Activated naive CD8-positive, alpha-beta T cell treated with anti-CD3 and anti-CD28 coated beads, Interleukin-2, amount 50 U/mL, for 16 hours (primary cell): ENCODE measurements around the gene SLC17A7.
"Not testable (repeated sequence)": the region's sequence is repeated elsewhere in the genome, so short reads cannot be mapped to it uniquely, and the experiment has no call there.

Experiments
- DNase-seq: peaks from one replicate; pipeline ENCODE4 v3.0.0-alpha.2; 2020; ENCODE audit warnings: low read depth, low spot score

SLC17A7 gene

DNA sequence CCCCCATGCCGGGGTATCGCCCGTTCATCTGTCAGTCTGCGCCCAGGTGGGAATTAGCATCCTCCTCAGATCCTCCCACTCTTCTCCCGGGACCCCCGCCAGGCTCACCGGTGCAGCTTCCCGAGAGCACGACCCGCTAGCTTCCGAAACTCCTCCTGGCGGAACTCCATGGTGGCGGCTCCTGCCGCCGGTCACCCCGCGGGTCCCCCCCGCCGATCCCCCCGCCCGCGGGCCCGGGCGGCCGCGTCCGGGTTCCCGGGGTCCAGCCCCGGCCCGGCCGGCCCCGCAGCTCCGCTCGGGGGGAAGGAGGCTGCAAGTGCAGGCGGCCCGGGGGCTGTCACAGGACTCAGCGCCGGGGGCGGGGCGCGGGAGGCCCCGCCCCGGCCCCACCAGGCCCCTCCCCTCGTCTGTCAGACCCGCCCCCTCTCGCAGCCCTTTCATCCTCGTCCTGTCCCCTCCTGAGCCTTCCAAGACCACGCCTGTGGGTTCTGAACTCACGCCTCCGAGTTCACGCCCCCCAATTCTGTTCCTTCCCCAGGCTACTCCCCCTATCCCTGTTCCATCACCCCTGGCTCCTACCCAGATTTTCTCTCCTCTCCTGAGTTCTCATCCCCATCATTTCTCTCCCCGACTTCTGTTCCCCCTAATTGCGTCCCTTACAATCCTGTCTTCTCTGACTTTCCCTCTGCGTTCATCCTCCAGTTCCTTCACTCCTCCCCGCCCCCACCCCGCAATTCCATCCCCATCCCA lies at the start of gene SLC17A7:
Gene SLC17A7, minus strand, starts transcription at position 318 of the 750 bp plus-strand sequence. Its CDS starts 148 bp downstream, at position 170.
- DNase-seq: no peak

DNA sequence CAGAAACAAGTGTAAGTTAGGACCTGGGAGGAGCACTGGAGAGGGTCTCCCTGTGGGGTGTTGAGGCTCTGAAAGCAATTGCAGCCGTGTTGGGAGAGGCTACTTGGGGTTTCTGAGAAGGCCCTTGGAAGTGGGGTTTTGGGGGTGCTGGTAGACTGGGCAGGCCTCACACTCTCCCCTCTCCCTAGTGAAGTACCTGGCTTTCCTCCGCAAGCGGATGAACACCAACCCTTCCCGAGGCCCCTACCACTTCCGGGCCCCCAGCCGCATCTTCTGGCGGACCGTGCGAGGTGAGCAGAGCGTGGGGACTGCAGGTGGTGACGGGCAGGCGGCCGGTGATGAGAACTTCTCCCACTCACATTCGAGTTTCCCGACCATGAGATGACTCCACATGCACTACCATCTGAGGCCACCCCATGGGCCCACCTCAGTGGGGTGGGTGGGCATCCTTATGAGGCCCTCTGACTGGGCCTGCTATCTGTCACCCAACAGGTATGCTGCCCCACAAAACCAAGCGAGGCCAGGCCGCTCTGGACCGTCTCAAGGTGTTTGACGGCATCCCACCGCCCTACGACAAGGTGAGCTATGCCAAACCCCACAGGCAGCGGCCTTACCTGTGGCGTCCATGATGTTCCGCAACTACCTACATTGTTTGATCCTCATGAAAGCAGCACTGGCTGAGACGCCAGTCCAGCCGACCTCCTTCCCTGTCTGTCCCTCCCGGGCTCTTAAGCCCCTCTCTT lies 49.1 kb upstream of the SLC17A7 start:
- no peak for DNase-seq

DNA sequence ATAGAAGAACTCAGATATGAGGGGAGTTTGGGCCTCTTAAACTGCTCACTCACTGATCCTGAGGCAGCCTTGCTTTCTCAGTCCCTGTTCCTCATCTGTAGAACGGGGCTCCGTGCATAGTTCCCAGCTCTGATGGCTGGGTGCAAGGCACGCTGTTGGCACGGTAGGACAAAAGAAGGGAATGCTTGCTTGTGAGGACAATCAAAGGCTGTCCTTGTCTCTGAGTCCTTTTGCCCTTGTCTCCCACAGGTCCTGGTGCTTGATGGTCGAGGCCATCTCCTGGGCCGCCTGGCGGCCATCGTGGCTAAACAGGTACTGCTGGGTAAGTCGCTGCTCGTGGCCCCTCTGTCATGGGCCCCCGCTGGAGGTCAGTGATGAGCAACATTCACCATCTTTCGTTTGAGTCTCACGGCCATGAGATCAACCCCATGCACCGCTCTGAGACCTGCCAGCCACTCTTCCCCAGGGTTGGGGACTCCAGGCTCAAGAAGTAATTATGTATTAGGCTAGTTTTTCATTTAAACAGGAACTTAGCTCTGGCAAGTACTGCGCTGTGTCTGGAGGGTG lies 48.4 kb upstream of the SLC17A7 start:
- no peak for DNase-seq

DNA sequence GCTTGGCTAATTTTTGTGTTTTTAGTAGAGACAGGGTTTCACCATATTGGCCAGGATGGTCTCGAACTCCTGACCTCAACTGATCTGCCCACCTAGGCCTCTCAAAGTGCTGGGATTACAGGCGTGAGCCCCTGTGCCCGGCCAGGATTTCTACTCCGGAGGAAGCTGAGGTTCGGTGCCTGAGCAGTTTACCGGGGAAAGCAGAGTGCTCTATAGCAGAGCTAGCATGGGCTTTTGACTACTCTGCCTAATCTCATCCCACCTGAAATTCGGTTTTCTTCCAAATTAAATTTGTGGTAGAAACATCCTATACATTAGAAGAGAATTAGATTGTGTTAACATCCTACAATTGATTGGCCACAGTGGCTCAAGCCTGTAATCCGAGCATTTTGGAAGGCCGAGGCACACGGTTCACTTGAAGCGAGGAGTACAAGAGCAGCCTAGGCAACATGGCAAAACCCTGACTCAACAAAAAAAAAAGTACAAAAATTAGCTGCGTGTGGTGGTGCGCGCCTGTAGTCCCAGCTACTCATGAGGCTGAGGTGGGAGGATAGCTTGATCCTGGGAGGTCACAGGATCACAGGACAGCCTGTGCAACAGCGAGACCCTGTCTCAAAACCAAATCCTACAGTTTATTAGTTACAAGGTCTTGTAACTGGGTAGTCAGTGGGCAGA lies 47.7 kb upstream of the SLC17A7 start:
- DNase-seq: no peak

DNA sequence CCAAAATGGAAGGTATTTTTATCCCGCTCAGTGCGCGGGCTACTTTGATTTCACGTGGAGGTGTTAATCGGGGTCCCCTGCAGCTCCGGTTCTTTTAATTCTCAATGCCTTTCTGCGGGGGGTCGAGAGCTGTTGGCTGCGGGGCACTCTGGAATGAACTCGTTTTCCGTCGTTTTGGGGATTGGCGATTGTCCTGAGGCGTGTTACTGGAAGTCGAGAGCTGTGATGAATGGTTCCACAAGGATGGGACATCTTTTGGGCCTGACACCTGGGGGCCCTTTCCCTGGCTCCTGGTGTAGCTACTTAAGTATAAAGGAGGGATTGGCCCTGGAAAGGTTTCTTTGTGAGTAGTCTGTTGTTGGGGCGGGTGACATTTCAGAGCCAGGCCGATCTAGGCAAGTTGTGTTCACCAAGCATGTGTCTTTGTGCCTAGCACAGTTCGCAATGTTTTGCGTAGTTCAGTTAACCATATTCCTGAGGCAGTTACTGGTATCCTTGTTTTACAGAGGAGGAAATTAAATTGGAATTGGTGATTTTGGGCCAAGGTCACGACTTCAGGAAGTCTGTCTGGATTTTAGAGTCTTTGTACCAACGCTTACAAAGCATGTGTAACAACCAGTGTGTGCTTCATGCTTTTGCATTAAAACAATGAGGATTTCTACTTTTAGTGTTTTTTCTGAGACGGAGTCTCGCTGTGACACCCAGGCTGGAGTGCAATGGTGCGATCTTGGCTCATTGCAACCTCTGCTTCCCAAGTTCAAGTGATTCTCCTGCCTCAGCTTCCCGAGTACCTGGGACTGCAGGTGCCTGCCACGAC lies 46.9 kb upstream of the SLC17A7 start:
- DNase-seq: no peak

DNA sequence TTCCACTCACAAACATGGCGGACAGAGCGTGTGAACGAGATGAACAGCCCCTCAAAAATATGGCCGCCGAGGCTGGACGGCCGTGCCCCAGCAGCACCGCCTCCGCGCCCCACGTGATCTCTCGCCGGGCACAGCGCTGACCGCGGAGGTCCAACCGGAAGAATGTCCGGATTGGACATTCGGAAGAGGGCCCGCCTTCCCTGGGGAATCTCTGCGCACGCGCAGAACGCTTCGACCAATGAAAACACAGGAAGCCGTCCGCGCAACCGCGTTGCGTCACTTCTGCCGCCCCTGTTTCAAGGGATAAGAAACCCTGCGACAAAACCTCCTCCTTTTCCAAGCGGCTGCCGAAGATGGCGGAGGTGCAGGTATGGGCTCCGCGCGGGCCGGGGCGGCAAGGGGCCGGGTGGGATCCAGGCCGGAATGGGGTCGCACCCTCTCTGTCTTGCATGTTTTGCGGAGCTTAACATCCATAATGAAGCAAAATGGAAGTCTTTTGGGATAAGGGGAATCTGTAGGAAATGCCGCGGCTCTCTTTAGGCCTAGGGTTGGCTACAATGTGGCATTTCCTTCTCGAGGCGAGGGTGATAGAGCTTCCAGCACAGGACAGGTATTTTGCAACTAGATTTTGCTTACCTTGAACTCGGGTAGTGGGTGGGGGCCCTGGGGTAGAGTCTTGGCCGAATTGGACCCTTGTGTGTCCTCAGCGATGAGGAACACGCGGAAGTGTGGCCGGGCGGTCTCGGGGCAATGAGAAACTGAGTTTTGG lies 46.1 kb upstream of the SLC17A7 start, which contains the start of gene RPL13A:
Gene RPL13A, plus strand, starts transcription at position 332 of the 769 bp plus-strand sequence. Its CDS starts 22 bp downstream, at position 354.
- DNase-seq: peak; percentile 99

DNA sequence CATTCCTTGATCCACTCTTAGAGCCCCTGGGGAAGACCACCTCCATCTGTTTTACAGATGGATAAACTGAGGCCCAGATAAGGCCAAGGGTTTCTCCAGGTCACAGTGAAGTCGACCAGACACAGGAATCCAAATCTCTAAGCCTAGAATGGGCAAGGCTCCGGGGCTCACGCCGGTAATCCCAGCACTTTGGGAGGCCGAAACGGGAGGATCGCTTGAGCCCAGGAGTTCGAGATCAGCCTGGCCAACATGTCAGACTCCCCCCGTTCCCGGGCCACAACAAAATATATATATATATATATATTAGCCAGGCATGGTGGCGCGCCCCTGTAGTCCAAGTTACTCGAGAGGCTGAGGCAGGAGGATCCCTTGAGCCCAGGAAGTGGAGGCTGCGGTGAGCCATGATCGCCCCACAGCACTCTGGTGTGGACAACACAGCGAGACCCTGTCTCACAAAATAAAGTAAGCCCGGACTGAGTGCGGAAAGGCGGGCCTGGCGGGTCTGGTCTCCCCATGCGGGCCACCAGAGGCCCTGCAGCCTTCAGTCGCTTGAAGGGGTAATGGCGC lies 45.5 kb upstream of the SLC17A7 start:
- no peak for DNase-seq

DNA sequence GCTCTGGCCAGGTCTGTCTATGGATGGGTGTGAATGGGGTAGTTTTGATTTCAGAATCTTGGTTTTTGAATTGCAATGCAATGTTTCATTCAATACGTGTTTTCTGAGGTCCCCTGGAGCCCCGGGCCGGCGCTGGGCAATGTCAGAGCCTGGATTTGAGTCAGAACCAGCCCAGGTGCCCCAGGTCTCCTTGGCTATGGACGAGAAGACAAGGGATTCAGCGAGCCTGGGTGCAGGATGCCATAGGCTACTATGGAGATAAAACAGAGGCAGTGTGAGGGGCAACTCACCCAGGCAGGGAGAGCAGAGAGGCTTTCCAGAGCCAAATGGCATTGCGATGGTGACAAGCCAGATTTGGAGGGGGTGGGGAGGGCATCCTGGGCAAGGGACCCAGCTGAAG lies 44.9 kb upstream of the SLC17A7 start:
- DNase-seq: no peak

DNA sequence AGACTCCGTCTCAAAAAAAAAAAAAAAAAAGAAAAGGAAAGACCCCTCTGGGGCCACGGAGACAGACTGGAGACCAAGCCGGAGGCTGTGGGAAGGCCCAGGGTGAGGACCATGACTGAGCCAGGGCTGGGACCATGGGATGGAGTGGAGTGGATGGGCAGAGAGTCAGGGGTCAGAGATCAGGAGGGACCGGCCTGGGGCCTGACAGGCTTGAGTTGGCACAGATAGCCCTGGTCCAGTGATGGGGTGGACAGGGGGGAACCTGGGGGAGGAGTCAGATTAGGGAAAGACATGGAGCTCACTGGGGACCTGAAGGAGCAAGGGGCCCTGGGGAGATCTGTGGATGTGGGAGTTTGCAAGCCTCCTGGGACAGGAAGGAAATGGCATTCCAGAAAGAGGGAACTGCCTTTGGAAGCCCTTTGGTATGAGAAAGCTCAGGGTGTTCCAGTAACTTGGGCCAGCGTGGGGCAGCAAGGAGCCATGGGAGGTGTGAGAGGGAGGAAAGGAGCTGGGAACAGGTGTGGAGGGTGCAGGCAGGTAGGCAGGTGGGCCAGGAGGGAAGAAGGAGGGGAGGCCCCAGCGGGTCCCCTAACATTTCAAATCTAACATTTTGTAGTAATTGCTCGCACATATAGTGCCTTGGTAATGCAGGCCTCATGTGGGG lies 39.8 kb upstream of the SLC17A7 start:
- DNase-seq: no peak

DNA sequence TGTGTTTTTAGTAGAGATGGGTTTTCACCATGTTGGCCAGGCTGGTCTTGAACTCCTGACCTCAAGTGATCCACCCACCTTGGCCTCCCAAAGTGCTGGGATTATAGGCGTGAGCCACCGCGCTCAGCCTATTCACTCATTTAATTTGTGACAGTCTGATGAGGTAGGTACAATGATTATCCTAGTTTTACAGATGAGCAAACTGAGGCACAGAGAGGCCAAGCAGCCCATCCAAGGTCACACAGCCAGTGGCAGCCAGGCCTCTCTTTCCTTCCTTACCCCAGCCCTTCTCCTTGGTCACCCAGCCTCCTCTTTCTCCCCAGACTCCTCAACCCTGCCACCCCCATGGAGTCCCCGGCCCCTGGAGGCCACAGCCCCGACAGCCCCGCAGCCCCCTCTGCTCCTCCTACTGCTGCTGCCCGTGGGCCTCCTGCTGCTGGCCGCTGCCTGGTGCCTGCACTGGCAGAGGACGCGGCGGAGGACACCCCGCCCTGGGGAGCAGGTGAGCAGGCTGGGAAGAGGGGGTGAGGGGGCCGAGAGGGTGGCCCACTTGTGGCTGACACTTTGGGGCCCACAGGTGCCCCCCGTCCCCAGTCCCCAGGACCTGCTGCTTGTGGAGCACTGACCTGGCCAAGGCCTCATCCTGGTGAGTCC lies 38.8 kb upstream of the SLC17A7 start:
- DNase-seq: no peak

DNA sequence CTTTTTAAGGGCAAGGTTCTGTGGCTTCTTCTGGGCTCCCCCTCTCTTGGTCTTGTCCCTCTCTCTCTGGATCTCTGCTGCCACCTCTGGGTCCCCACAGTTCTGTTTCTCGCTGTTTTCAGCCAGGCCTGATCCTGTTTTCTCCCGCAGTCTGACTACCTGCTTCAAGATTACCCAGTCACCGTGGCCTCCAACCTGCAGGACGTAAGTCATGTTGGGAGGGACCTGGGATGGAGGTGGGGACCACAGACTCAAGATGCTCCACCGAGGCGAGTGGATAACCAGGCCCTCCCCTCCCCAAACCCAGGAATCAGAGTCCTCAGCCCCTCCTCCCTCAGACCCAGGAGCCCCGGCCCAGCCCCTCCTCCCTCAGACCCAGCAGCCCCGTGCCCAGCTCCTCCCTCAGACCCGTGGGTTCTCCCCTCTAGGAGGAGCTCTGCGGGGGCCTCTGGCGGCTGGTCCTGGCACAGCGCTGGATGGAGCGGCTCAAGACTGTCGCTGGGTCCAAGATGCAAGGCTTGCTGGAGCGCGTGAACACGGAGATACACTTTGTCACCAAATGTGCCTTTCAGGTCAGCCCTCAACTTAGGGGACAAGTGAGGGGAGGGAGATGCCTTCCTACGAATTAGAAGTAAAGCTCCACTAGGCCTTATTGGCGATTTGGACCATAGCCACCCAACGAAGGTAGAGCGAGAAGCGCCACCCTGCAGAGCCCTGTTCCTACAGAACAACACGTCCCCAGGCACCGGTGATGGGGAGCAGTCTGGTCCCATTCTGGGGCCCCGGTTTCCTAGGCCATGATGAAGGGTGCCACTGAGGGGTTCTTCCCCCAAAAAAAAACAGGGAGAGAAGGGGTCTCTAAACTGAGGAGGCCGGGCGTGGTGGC lies 34.9 kb upstream of the SLC17A7 start:
- peak; percentile 53 for DNase-seq

DNA sequence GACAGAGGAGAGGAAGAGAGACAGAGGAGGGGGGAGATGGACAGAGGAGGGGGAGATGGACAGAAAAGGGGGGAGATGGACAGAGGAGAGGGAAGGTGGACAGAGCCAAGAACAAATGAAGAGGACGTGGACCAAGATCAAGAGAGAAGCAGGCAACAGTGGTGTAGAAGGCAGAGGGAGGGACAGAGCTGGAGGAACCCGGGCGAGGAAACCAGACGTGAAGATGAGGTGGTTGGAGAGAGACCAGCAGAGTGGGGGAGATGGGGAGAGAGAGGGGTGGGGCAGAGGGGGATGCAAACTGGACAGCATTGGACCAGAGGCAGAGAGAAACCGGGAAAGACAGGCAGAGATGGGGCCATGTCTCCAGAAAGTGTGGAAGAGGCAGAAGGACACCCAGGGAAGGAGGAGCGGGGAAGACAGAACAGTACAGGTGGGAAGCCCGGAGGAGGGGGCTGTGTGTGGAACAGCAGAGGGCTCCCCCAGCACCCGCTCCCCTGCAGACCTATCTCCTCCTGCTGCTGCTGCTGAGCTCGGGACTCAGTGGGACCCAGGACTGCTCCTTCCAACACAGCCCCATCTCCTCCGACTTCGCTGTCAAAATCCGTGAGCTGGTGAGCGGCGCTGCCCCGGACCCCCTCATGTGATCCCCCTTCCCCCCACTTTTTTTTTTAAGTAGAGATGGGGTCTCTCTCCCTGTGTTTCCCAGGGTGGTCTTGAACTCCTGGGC lies 34.0 kb upstream of the SLC17A7 start:
- no peak for DNase-seq

DNA sequence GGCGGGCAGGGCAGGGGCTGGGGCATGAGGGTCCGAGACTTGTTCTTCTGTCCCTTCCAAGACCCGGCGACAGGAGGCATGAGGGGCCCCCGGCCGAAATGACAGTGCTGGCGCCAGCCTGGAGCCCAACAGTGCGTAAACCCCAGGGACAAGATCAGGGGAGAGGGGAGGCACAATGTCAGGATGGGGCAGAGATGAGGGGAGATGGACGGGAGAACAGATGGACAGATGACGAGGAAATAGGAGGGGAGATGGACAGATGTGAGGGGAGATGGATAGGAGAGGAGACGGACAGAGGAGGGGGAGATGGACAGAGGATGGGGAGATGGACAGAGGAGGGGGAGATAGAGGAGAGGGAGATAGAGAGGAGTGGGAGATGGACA lies 33.2 kb upstream of the SLC17A7 start:
- no peak for DNase-seq

DNA sequence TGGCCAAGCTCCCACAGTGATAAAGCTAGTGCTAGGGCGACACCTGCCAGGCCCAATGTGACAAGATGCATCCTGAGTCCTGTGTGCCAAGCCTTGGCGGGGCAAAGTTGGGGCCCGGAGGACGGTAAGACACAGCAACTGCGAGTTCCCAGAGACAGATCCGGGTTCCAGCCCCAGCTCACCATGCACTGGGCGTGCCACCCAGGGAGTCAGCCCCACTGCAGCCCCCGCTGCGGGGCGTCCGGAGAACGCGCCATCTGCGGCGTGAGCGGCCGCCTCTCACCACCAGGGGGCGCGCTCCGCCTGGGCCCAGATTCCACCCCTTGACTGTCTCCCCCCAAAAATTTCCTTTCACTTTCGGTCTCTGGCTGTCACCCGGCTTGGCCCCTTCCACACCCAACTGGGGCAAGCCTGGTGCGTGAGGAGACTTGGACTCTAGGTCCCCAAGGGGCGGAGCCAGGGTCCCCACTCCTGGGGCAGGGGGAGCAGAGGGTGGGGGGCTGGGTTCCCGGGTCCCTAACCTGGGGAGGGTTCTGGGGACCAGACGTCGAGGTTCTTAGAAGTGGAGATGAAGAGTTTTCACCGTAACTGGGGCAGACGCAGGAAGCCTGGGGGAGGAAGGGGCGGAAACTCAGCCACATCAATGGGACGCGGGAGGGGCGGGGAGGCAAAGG lies 32.7 kb upstream of the SLC17A7 start, which contains the start of gene FLT3LG:
Gene FLT3LG, plus strand, starts transcription at position 348 of the 674 bp plus-strand sequence. CDS start 425 bp downstream, outside the sequence.
- DNase-seq: peak; percentile 87

DNA sequence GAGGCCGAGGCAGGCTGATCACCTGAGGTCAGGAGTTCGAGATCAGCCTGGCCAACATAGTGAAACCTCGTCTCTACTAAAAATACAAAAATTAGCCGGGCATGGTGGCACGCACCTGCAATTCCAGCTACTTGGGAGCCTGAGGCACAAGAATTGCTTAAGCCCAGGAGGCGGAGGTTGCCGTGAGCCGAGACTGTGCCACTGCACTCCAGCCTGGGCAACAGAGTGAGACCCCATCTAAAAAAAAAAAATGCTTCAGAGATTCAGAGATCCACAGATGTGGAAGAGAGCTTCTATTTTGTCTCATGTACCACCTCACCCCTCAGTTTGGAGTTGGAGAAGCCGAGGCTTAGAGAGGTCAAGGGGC lies 32.2 kb upstream of the SLC17A7 start:
- DNase-seq: not testable (repeated sequence)

DNA sequence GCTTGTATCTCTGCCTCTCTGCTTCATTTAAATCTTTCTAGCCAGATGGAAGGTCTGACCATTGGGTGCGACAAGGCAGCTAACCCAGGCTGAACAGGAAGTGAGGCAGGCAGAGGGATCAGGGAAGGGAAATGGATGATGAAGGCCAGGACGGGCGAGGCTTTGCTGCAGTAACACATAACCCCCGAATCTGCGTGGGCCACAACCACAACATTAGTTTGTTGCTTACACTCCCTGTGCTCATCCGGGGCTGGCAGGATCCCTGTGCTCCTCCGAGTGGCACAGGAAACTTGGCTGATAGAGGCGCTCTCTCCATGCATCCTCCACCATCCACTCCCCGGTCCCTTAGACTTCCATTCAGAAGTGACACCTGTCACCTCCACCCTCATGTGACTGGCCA lies 31.6 kb upstream of the SLC17A7 start:
- no peak for DNase-seq

DNA sequence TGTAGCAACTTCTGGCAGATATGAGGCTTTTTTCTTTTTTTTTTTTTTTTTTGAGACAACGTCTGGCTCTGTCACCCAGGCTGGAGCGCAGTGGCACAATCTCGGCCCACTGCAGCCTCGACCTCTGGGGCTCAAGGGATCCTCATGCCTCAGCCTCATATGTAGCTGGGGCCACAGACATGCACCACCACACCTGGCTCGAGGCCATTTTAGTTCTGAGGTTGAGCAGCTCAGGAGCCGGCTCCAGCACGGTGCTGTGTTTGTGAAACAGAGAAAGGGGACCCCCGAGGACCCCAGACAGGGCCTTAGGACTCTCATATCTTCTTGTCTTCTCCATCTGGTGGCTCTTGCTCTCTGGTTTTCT lies 29.3 kb upstream of the SLC17A7 start:
- DNase-seq: no peak
